NCI-H2029 treated with DMSO at 0.1 percent for 48 hours (cell line): ENCODE measurements around the gene COPS7A.

ENCODE experiments used
- DNase-seq: peaks from one replicate; lab custom pipeline; 2025; lab: John Stamatoyannopoulos, UW

Gene COPS7A

DNA sequence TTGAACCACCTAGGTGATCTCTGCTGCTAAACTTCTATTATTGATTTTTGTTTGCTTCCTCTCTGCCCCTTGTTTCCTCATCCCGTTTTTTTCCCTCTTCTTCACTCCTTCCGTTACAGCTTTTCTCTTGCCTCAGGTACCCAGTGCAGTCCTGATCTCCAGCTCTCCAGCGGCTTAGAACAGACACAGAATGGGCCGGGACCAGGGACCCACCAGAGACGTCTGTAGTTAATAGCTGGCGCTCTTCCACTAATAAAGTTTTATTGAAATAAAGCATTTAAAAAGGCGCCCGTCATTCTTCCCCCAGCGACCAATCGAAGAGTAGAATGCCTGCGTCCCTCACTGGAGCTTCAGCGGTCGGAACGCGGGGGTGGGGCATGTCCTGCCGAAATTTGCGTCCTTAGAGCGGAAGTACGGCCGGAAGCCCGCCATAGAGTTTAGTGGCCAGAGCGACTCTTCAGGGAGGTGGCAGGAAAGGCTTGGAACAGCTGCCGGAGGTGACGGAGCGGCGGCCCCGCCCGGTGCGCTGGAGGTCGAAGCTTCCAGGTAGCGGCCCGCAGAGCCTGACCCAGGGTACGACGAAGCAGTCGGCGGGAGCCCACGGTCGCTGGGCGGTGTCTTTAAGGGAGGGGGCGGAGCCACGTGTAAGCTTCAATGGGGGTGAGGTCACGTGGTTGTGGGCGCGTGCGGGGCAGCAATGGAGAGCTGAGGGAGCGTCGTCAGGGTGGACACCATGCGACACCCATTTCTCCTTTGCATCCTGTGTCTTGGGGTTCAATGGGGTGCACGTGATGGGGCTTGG is at the start of gene COPS7A:
Gene COPS7A (plus strand): TSS at position 440 of the 802 bp plus-strand sequence. CDS start 611 bp downstream, outside the sequence.
- peak; percentile 95 for DNase-seq

- no peak for DNase-seq
Measured at GRCh38 chr12:6676962-6677361, 46.9 kb upstream of the COPS7A start.

DNA sequence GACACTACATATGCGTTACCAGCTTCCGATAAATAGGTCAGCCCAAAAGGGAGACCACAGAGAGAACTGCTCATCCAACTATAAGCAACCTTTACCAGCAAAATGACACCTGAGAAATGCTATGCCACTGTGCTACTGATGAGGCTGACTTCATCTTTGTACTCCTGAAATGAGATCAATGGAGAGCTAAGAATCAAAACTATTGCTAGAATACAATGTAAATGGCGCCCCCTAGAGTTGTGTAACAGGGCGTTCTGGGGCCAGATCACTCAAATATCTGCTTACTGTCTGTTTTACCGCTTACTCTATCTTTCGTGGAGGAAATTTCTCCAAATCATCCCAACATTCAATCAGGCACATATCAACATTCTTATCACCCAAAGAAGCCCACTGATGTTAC is 39.2 kb upstream of the COPS7A start:
- DNase-seq, result peak; percentile 58

DNA sequence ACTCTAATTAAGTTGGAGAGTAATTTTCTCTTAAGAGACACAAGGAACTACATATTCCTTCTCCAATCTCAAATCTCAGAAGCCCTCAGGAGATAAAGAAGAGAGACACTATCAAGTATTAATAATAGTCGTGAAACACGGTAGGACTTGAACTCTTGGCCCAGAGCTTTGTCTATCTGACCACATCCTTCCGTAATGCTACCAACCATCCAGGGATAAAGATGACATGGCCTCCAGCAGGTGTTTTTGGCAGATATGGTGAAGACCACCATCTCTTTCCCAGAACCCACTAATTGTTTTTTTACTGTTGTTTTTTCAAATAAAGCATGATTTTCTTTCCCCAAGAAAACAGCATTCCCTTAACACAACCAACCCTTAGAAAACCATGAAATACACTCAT is 38.0 kb upstream of the COPS7A start:
- DNase-seq, result no peak

GRCh38 chr12:6688543-6688998 is 35.3 kb upstream of the COPS7A start:
- DNase-seq, result no peak

- peak; percentile 93 for DNase-seq
Measured at GRCh38 chr12:6688999-6689882, 34.6 kb upstream of the COPS7A start, which contains the start of gene ZNF384. TSS of gene ZNF384 (minus strand) at chr12:6689375. CDS start at chr12:6679520, 9,855 bp downstream.

DNA sequence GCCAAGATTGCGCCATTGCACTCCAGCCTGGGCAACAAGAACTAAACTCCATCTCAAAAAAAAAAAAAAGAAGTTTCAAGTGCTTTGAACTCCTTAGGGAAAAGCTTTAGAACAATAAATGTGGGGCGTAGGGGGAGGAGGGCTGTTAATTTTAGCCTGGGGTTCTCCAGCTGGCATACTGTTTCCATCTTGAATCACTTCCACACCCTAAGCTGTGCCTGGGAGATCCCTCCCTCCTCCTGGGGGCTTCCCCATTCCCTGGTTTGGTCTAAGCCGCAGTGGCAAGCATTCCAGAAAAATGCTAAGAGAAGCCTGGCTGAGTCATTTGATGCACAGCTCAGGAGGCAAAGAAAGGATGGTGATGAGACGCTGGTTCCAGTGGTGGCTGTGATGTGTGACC is 32.4 kb upstream of the COPS7A start:
- no peak for DNase-seq

DNA sequence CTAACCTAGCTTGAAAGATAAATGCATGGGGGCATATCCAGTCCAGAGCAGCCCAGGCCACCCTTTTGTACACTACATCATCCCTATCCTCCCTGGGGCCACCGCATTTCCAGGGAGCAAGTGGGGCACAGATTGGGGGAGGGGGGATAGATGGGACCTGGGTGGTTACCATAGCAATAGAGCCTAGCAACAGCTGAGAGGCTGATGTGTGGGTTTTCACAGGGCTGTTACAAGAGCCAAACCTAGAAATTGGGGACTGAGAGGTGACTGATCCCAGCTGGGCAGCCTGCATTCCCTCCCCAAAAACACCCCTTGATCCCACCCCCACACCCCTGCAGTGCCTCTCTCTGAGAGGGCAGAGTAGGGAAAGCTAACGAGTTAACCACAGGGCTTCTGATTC is 31.0 kb upstream of the COPS7A start:
- no peak for DNase-seq

DNA sequence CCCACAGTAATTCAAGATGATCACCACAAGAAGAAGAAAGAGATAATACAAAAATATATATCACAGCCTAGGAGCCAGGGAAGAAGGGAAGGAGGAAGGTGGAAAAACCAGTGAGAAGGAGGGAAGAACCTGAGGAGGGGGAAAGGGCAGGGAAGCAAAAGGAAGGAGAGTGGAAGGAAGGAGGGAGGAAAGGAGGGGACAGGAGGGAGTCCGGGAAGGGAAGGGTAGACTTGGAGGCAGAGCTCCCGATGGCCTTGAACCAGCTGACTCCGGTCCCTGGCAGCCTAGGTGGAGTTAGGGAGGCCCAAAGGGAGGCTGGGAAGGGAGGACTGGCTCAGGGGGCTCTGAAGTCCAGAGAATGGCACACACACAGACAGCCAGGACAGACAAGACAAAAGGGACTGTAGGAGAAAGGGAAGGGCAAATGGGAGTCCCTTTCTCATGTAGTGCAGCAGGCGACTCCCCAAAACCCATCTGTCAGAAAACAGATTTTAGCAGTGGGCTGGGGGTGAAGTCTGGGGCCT is 30.0 kb upstream of the COPS7A start:
- DNase-seq, result no peak

- DNase-seq, result no peak
Measured at GRCh38 chr12:6694701-6695100, 29.1 kb upstream of the COPS7A start.

GRCh38 chr12:6695313-6696045 is 28.4 kb upstream of the COPS7A start:
- no peak for DNase-seq

- no peak for DNase-seq
Measured at GRCh38 chr12:6696690-6697583, 26.9 kb upstream of the COPS7A start.

- DNase-seq, result no peak
Measured at GRCh38 chr12:6697584-6698351, 26.1 kb upstream of the COPS7A start.

- no peak for DNase-seq
Measured at GRCh38 chr12:6698352-6699046, 25.3 kb upstream of the COPS7A start.

DNA sequence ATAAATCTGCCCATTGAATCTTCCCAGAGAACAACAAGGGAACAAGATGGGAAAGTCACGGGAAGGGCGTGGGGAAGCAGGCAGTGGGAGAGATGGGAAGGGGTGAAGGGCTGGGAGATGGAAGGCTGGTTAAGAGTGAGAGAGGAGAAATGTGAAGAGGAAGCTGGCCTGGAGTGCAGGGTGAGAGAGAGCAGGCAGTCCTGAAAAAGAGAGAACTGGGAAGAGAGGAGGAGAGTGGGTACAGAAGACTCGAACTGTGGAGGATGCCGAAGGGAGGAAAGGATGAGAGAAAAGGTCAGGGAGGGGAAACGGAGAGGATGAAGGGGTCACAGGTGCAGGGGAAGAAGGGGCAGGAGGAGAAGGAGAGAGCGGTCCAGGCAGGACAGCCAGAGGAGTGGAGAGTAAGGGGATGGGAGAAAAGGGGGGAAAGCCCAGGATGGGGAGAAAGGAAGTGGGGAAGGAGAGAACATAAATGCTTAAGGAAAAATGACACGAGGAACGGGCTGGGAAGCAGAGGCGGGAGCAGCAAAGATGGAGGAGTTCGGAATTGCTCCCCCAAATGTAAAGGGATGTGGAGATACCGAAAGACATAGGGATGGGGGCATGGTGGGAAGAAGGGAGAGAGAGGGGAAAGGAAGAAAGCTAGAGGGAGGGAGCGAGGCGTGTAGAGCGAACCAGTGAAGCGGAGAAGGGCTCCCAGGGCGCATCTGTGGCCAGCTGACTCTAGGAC is 24.4 kb upstream of the COPS7A start:
- DNase-seq, result no peak

DNA sequence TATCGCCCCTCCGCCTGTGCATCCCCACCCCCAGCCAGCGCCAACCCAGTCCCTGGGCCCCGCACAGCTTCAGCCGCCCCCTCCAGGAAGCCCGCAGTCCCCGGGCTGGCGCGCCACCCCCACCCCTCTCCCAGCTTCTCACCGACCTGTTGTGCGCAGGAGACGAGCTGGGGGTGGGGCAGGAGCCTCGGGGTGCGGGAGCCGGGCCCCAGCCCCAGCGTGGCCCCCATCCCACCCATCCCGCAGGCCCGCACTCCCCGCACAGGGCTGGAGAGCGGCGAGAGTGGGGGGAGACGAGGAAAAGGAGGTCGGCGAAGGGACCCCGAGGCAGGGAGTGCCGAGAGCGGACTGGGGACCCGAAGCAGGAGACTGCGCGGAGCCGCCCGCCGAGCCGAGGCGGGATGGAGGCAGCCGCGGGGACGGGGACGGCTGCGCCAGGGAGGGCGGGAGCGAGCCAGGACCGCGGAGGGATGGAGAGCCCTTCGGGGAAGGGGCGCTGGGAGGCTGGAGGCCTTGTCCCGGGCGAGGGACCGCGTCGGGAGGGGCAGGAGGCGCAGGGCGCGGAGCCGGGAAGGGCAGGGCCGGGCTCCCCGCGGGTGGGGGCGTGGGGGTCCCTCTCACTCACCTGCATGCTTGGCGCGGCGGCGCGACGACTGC is 23.7 kb upstream of the COPS7A start:
- no peak for DNase-seq

DNA sequence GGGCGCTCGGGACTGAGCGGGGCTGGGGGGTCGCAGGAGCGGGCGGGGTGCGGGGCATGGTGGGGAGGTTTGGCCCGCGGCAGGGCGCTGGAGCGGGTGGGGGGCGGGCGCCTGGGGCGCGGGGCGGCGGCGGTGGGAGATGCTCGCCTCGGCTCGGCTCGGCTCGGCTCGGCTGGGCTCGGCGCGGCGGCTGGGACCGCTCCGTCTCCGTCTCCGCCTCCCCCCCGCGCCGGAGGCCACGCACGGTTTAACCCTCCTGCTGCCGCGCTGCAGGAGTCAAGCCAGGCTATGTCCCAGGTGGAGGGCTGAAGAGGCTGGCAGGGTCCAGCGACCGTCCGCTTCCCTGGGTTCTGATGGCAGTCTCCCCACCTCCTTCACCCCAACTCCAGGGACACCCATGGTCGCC is 23.2 kb upstream of the COPS7A start, which contains the start of gene PIANP:
Gene PIANP (minus strand): TSS at position 170 of the 406 bp plus-strand sequence. CDS start 2,754 bp downstream, outside the sequence.
- DNase-seq, result no peak
